DOHH2 (cell line): ENCODE measurements around the gene TMEM217.

ENCODE experiments used
- H3F3A ChIP-seq: fragments of 200-600 bp; sonication (generic), shearing (Covaris generic); 2 replicates; pipeline ENCODE4 v1.6.0; 2016; ENCODE audit warnings: antibody characterized with exemption, mild to moderate bottlenecking; ENCODE audit not compliant: control insufficient read depth, insufficient read depth
- H3K27ac ChIP-seq: fragments of 200-600 bp; sonication (generic); 2 replicates; pipeline ENCODE4 v1.5.1; 2014; ENCODE audit warnings: low read depth, mild to moderate bottlenecking, low read length, moderate library complexity
- H3K27me3 ChIP-seq: fragments of 200-600 bp; sonication (generic); 2 replicates; pipeline ENCODE4 v1.6.1; 2014; ENCODE audit warnings: mild to moderate bottlenecking, low read length, mixed read lengths; ENCODE audit not compliant: control insufficient read depth
- H3K36me3 ChIP-seq: fragments of 200-600 bp; sonication (generic); 2 replicates; pipeline ENCODE4 v1.6.1; 2014; ENCODE audit warnings: mild to moderate bottlenecking, low read length, moderate library complexity, mixed read lengths; ENCODE audit not compliant: control insufficient read depth
- H3K4me1 ChIP-seq: fragments of 200-600 bp; sonication (generic); 2 replicates; pipeline ENCODE4 v1.6.1; 2014; ENCODE audit warnings: mild to moderate bottlenecking, low read length, mixed read lengths; ENCODE audit not compliant: control insufficient read depth
- H3K4me2 ChIP-seq: fragments of 200-600 bp; sonication (generic); 2 replicates; pipeline ENCODE4 v1.6.0; 2014; ENCODE audit warnings: mild to moderate bottlenecking, low read length, moderate library complexity
- H3K4me3 ChIP-seq: fragments of 200-600 bp; sonication (generic); 2 replicates; pipeline ENCODE4 v1.5.1; 2014; ENCODE audit warnings: mild to moderate bottlenecking, low read length, mixed read lengths
- H3K79me2 ChIP-seq: fragments of 200-600 bp; sonication (generic); 2 replicates; pipeline ENCODE4 v1.6.1; 2014; ENCODE audit warnings: mild to moderate bottlenecking, low read length, mixed read lengths; ENCODE audit not compliant: control insufficient read depth
- H3K9me2 ChIP-seq: fragments of 200-600 bp; sonication (generic); replicated peaks from 2 replicates; pipeline ENCODE4 v1.6.1; 2014; ENCODE audit warnings: mild to moderate bottlenecking, low read length, mixed read lengths; ENCODE audit not compliant: control insufficient read depth
- H3K9me3 ChIP-seq: fragments of 200-600 bp; sonication (generic); 2 replicates; pipeline ENCODE4 v1.6.1; 2014; ENCODE audit warnings: antibody characterized with exemption, low read length, mixed read lengths; ENCODE audit not compliant: control insufficient read depth, insufficient read depth
- H4K20me1 ChIP-seq: fragments of 200-600 bp; sonication (generic); 2 replicates; pipeline ENCODE4 v1.6.0; 2014; ENCODE audit warnings: low read depth, mild to moderate bottlenecking, antibody characterized with exemption, low read length, moderate library complexity; ENCODE audit not compliant: control insufficient read depth, insufficient read depth
- EZH2phosphoT487 ChIP-seq: fragments of 200-600 bp; sonication (generic); IDR thresholded peaks from 2 replicates; pipeline ENCODE4 v1.6.1; 2017; ENCODE audit warnings: borderline replicate concordance, mild to moderate bottlenecking, antibody characterized with exemption, low read length, moderate library complexity, mixed read lengths
- TF ChIP-seq, protein P1 (sequence below): fragments of 200-600 bp; sonication (generic); IDR thresholded peaks from one replicate; pipeline ENCODE4 v1.5.1; 2014; ENCODE audit warnings: antibody characterized with exemption, mild to moderate bottlenecking, low read depth, low read length; ENCODE audit not compliant: poor library complexity, severe bottlenecking

The TMEM217 gene

DNA sequence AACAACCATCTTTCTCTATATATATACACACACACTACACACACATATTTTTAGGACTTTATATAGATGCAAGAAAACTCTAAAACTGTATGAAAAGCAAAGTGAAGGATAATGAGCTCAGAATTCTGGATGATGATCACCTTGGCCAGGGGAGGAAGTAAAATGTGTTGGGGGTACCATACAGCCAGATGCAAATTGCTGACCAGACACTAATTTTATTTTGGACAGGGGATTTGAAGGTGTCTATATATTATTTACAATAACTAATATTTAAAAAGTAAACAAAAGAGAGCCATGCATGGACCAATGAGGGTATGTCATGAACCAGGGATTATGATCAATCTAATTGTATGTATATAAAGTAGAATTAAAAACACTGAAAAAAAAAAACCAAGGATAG, 20.2 kb downstream of the TMEM217 start:
- Histone ChIP-seq H3K36me3 (no peaks in the 10 kb centered on the region), H3K27ac (no peak overlapping the region), H3K79me2 (no peaks in the 10 kb centered on the region), H3K4me2 (no peak overlapping the region), H3K9me3 (no peaks in the 10 kb centered on the region), H3K4me3 (no peak overlapping the region), H4K20me1 (no peaks in the 10 kb centered on the region), H3K27me3 (peaks cover 2% of the 10 kb centered on the region; the same call in 1 of the 2 replicates), H3K4me1 (peaks cover 11% of the 10 kb centered on the region), H3F3A (peaks cover 3% of the 10 kb centered on the region; the same call in 1 of the 2 replicates), H3K9me2 (no peaks in the 10 kb centered on the region)
- TF ChIP-seq EZH2phosphoT487, result no peak
- TF ChIP-seq, protein P1, sequence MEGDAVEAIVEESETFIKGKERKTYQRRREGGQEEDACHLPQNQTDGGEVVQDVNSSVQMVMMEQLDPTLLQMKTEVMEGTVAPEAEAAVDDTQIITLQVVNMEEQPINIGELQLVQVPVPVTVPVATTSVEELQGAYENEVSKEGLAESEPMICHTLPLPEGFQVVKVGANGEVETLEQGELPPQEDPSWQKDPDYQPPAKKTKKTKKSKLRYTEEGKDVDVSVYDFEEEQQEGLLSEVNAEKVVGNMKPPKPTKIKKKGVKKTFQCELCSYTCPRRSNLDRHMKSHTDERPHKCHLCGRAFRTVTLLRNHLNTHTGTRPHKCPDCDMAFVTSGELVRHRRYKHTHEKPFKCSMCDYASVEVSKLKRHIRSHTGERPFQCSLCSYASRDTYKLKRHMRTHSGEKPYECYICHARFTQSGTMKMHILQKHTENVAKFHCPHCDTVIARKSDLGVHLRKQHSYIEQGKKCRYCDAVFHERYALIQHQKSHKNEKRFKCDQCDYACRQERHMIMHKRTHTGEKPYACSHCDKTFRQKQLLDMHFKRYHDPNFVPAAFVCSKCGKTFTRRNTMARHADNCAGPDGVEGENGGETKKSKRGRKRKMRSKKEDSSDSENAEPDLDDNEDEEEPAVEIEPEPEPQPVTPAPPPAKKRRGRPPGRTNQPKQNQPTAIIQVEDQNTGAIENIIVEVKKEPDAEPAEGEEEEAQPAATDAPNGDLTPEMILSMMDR, result no peak

DNA sequence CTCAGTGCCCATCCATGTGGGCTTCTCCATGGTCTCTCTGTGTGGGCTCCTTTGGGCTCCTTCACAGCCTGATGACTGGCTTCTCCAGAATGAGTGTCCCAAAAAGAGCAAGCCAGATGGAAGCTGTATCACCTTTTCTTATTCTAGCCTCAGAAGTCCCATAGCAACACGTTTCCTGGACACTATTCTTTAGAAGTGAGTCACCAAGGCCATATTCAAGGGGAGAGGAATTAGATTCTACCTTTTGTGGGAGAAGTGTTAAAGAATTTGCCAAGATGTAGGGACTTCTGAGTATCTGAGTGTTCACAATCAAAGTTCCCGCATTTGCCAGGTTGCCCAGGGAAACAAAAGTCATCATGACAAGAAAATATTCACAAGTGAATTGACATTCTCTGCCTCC, 21.0 kb downstream of the TMEM217 start:
- Histone ChIP-seq H3K9me2 (no peaks in the 10 kb centered on the region), H3K36me3 (no peaks in the 10 kb centered on the region), H4K20me1 (no peaks in the 10 kb centered on the region), H3K4me3 (no peak overlapping the region), H3F3A (peaks cover 3% of the 10 kb centered on the region; the same call in 1 of the 2 replicates), H3K27ac (no peak overlapping the region), H3K79me2 (no peaks in the 10 kb centered on the region), H3K4me1 (peaks cover 11% of the 10 kb centered on the region), H3K27me3 (peaks cover 5% of the 10 kb centered on the region; the same call in 1 of the 2 replicates), H3K4me2 (no peak overlapping the region), H3K9me3 (no peaks in the 10 kb centered on the region)
- TF ChIP-seq, protein P1, result no peak
- no peak for TF ChIP-seq EZH2phosphoT487

DNA sequence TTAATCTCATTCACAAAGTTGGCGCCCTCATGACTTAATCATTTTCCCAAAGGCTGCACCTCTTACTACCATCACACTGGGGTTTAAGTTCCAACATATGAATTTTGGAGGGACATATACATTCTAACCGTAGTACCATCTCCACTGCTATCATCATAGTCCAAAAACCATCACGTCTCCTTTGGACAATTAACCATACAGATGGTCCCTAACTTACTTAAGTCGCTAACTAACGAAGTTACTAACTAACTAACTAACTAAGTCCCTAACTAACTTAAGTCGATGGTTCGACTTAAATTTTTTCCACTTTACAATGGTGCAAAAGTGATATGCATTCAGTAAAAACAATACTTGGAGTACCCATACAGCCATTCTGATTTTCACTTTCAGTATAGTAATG, 24.4 kb downstream of the TMEM217 start:
- Histone ChIP-seq H3K9me2 (no peaks in the 10 kb centered on the region), H3F3A (no peaks in the 10 kb centered on the region), H3K27me3 (peaks cover 10% of the 10 kb centered on the region; the same call in 1 of the 2 replicates), H3K4me1 (no peaks in the 10 kb centered on the region), H3K9me3 (no peaks in the 10 kb centered on the region), H3K79me2 (no peaks in the 10 kb centered on the region), H4K20me1 (no peaks in the 10 kb centered on the region), H3K27ac (no peak overlapping the region), H3K36me3 (no peaks in the 10 kb centered on the region), H3K4me3 (no peak overlapping the region), H3K4me2 (no peak overlapping the region)
- TF ChIP-seq EZH2phosphoT487, result no peak
- TF ChIP-seq, protein P1, result no peak
